ENCODE data around the gene SMC4. TPM values are rescaled to one million over a fixed set of nuclear protein-coding genes. Genes with fewer than 3 reads are reported as not detected.

The SMC4 gene
- total and polyA plus RNA-seq, 2 of the 8 experiments (the other 6 are each of a cell fraction or from before 2014, with no cell fraction given) = 26.6 to 118 TPM

- H3K4me1 ChIP-seq (replicated peaks in 1 of 4; ENCODE audit: control insufficient read depth in 3 of 4, insufficient read depth in 4 of 4, low read length in 3 of 4) = no peaks in the 10 kb centered on the region
- H2AK5ac ChIP-seq (ENCODE audit: low read depth, low read length) = no peak overlapping the region
- H2BK120ac ChIP-seq (replicated peaks; ENCODE audit: low read depth, low read length) = no peak overlapping the region
- H3K9me3 ChIP-seq (ENCODE audit: insufficient read depth in 2 of 2, low read depth in 1 of 2, low read length in 1 of 2) = no peaks in the 10 kb centered on the region
- no peak overlapping the region for H4K91ac ChIP-seq (replicated peaks; ENCODE audit: insufficient read length, low read length)
- no peak overlapping the region for H2BK20ac ChIP-seq (ENCODE audit: low read length)
- ChIA-PET POLR2A (ENCODE audit: partially characterized antibody) (no interaction called here), CTCF (ENCODE audit: partially characterized antibody) (interaction anchor here (0.9 kb wide), 1 partner anchor 21 kb away, joined by 3 read pairs; no protein-coding TSS in a partner anchor)
- no peak overlapping the region for H4K8ac ChIP-seq (ENCODE audit: extremely low read depth, insufficient read depth, low read length)
- H3K23me2 ChIP-seq (ENCODE audit: low read depth, low read length) = no peaks in the 10 kb centered on the region
- H3K27ac ChIP-seq (ENCODE audit: low read depth, low read length) = no peak overlapping the region
- no peak overlapping the region for H2BK5ac ChIP-seq (ENCODE audit: low read depth, low read length)
- FAIRE-seq (no peak), DNase-seq (ENCODE audit: low read depth in 1 of 2, low spot score in 2 of 2) (no peak)
- no peak overlapping the region for H4K5ac ChIP-seq (ENCODE audit: insufficient read length, low read depth, low read length)
- H2BK15ac ChIP-seq (ENCODE audit: low read length) = no peak overlapping the region
- H2BK12ac ChIP-seq (ENCODE audit: low read depth, low read length) = no peak overlapping the region
- WGBS, 2 experiments (ENCODE audit: extremely low coverage in 1 of 2, insufficient coverage in 1 of 2, insufficient read length in 1 of 2, insufficient replicate concordance in 2 of 2, low coverage in 1 of 2, low lambda C conversion rate in 2 of 2, missing lambda C conversion rate in 1 of 2) = 91% methylated on average over 2 of the region's 2 CpGs; no CpG with 5 or more reads in 1 of the 2 experiments
- no peak overlapping the region for H3K23ac ChIP-seq (ENCODE audit: insufficient read length)
- no peak overlapping the region for H3K56ac ChIP-seq (replicated peaks; ENCODE audit: insufficient read length, low read depth, low read length)
- no peak overlapping the region for H3K18ac ChIP-seq (ENCODE audit: extremely low read depth, low read length)
- H3K4ac ChIP-seq (replicated peaks; ENCODE audit: insufficient read length, low read depth, low read length) = no peak overlapping the region
- H3K4me3 ChIP-seq (ENCODE audit: extremely low read depth in 1 of 4, insufficient read depth in 2 of 4, low read depth in 3 of 4, low read length in 4 of 4) = no peak overlapping the region
- TF ChIP-seq POLR2A (IDR thresholded peaks at IDR 0.05; ENCODE audit: control extremely low read depth in 1 of 2, low read depth in 2 of 2, low read length in 2 of 2) (no peak), FOSL1 (IDR thresholded peaks at IDR 0.05; ENCODE audit: insufficient read depth, low read depth, low read length) (no peak), CBX5 (IDR thresholded peaks at IDR 0.05; ENCODE audit: low read depth, low read length) (no peak), POLR2AphosphoS5 (IDR thresholded peaks at IDR 0.05; ENCODE audit: low read depth, low read length) (no peak), KDM5A (IDR thresholded peaks at IDR 0.05; ENCODE audit: low read length) (no peak), BACH1 (IDR thresholded peaks at IDR 0.05; ENCODE audit: low read length) (no peak), MAFK (IDR thresholded peaks at IDR 0.05; ENCODE audit: low read depth, low read length) (no peak), GTF2F1 (IDR thresholded peaks at IDR 0.05; ENCODE audit: borderline replicate concordance, low read depth, low read length) (no peak), SIX5 (IDR thresholded peaks at IDR 0.05; ENCODE audit: low read depth, low read length) (no peak), CTBP2 (IDR thresholded peaks at IDR 0.05; ENCODE audit: borderline replicate concordance, insufficient read depth, insufficient read length, low read length) (no peak)
- peaks cover 0 to 19% (median 8%) of the 10 kb centered on the region in 4 experiments; a peak in 4 of 8 replicates for H3K36me3 ChIP-seq (ENCODE audit: control insufficient read depth in 2 of 4, insufficient read depth in 4 of 4, low read length in 3 of 4)
- H3K4me2 ChIP-seq (ENCODE audit: insufficient read depth in 1 of 2, low read depth in 2 of 2, low read length in 2 of 2) = no peak overlapping the region
- no peak overlapping the region for H2AFZ ChIP-seq (ENCODE audit: low read length)
- no peaks in the 10 kb centered on the region for H3K27me3 ChIP-seq (replicated peaks in 1 of 4; ENCODE audit: control insufficient read depth in 3 of 4, extremely low read depth in 1 of 4, insufficient read depth in 3 of 4, low read length in 3 of 4)
- no peak overlapping the region for H3K14ac ChIP-seq (ENCODE audit: insufficient read length)
- no peaks in the 10 kb centered on the region for H3K79me1 ChIP-seq (ENCODE audit: low read depth, low read length)
- H3K79me2 ChIP-seq (ENCODE audit: control insufficient read depth in 1 of 2, insufficient read depth in 2 of 2, low read length in 2 of 2) = no peaks in the 10 kb centered on the region
- H4K20me1 ChIP-seq (replicated peaks in 1 of 2; ENCODE audit: control insufficient read depth in 1 of 2, insufficient read depth in 2 of 2, low read length in 2 of 2) = no peaks in the 10 kb centered on the region
- H3K9ac ChIP-seq (replicated peaks in 1 of 4; ENCODE audit: extremely low read depth in 1 of 4, low read depth in 3 of 4, low read length in 3 of 4) = no peak overlapping the region
These were observed 25.8 kb upstream of the SMC4 start for GRCh38 chr3:160373655-160374054.
